WERI-Rb-1 (cell line): ENCODE data around the gene ADARB1.

Experiments
- DNase-seq: peaks from one replicate; pipeline ENCODE4 v3.0.0-alpha.2; 2020
- H3K27ac ChIP-seq: fragments of 250-450 bp; sonication (Bioruptor Pico); 2 replicates; pipeline ENCODE4 v1.5.1; 2020; ENCODE audit warnings: mild to moderate bottlenecking, moderate library complexity
- H3K27me3 ChIP-seq: fragments of 250-450 bp; sonication (Bioruptor Pico); 2 replicates; pipeline ENCODE4 v1.5.1; 2021; ENCODE audit warnings: mild to moderate bottlenecking, low read depth, moderate library complexity; ENCODE audit not compliant: insufficient read depth, severe bottlenecking
- H3K36me3 ChIP-seq: fragments of 250-450 bp; sonication (Bioruptor Pico); 2 replicates; pipeline ENCODE4 v1.5.1; 2020; ENCODE audit warnings: mild to moderate bottlenecking, moderate library complexity
- H3K4me3 ChIP-seq: 2 replicates; pipeline ENCODE4 v1.5.1; 2011; ENCODE audit warnings: low read depth, mild to moderate bottlenecking, control low read depth, low read length
- H3K9me3 ChIP-seq: fragments of 250-450 bp; sonication (Bioruptor Pico); 2 replicates; pipeline ENCODE4 v1.5.1; 2021; ENCODE audit warnings: mild to moderate bottlenecking, moderate library complexity; ENCODE audit not compliant: severe bottlenecking
- TF ChIP-seq, protein P1 (sequence below): IDR thresholded peaks from 2 replicates; pipeline ENCODE4 v1.5.1; 2011; ENCODE audit warnings: low read depth, mild to moderate bottlenecking, control low read depth, inconsistent platforms, low read length

ADARB1 gene

GRCh38 chr21:45207839-45208626, 133.7 kb downstream of the ADARB1 start:
- TF ChIP-seq, protein P1, sequence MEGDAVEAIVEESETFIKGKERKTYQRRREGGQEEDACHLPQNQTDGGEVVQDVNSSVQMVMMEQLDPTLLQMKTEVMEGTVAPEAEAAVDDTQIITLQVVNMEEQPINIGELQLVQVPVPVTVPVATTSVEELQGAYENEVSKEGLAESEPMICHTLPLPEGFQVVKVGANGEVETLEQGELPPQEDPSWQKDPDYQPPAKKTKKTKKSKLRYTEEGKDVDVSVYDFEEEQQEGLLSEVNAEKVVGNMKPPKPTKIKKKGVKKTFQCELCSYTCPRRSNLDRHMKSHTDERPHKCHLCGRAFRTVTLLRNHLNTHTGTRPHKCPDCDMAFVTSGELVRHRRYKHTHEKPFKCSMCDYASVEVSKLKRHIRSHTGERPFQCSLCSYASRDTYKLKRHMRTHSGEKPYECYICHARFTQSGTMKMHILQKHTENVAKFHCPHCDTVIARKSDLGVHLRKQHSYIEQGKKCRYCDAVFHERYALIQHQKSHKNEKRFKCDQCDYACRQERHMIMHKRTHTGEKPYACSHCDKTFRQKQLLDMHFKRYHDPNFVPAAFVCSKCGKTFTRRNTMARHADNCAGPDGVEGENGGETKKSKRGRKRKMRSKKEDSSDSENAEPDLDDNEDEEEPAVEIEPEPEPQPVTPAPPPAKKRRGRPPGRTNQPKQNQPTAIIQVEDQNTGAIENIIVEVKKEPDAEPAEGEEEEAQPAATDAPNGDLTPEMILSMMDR: no peak
- no peak overlapping the region for H3K4me3 ChIP-seq
- H3K36me3 ChIP-seq: peaks cover 47% of the 10 kb centered on the region
- no peaks in the 10 kb centered on the region for H3K27me3 ChIP-seq
- peaks cover 4% of the 10 kb centered on the region for H3K9me3 ChIP-seq
- no peak for DNase-seq
- H3K27ac ChIP-seq: no peak overlapping the region

GRCh38 chr21:45208627-45208951, 134.2 kb downstream of the ADARB1 start:
- Histone ChIP-seq H3K27ac (no peak overlapping the region), H3K36me3 (peaks cover 45% of the 10 kb centered on the region), H3K9me3 (peaks cover 4% of the 10 kb centered on the region), H3K4me3 (no peak overlapping the region), H3K27me3 (no peaks in the 10 kb centered on the region)
- DNase-seq: no peak
- TF ChIP-seq, protein P1: no peak

- peaks cover 41% of the 10 kb centered on the region for H3K36me3 ChIP-seq
- no peaks in the 10 kb centered on the region for H3K27me3 ChIP-seq
- no peak overlapping the region for H3K4me3 ChIP-seq
- no peak for DNase-seq
- H3K27ac ChIP-seq: no peak overlapping the region
- TF ChIP-seq, protein P1: no peak
- H3K9me3 ChIP-seq: peaks cover 4% of the 10 kb centered on the region
Measured at GRCh38 chr21:45209046-45209445, 134.7 kb downstream of the ADARB1 start.

DNA sequence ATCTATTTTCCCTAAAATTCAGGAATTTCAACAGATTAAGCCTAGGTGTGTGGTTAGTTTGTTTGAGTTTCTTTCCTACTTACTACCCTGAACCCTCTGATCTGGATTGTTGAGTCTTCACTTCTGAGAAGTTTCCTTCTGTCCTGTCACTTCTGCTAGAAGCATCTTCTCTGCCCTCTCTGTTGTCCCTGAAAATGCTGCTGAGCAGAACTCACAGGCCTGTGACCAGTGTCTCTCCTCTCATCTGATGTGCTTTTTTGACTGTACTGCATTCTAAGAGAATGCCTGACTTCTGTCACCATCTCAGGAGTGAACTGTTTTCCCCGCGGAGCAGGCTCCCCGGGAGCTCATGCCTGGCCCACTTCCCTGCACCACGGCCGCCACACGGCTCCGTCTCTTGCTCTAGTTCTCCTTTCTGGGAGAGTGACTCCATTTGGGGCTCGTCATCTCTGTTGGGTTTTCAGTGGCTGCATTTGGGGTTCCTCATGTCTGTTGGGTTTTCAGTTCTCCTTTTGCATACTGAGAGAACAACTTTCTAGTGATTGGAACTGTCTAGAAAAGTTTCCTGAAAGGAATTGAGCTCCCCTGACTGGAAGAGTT, 135.4 kb downstream of the ADARB1 start:
- Histone ChIP-seq H3K4me3 (no peak overlapping the region), H3K36me3 (peaks cover 33% of the 10 kb centered on the region), H3K27ac (no peak overlapping the region), H3K9me3 (peaks cover 10% of the 10 kb centered on the region), H3K27me3 (no peaks in the 10 kb centered on the region)
- TF ChIP-seq, protein P1: no peak
- DNase-seq: no peak

DNA sequence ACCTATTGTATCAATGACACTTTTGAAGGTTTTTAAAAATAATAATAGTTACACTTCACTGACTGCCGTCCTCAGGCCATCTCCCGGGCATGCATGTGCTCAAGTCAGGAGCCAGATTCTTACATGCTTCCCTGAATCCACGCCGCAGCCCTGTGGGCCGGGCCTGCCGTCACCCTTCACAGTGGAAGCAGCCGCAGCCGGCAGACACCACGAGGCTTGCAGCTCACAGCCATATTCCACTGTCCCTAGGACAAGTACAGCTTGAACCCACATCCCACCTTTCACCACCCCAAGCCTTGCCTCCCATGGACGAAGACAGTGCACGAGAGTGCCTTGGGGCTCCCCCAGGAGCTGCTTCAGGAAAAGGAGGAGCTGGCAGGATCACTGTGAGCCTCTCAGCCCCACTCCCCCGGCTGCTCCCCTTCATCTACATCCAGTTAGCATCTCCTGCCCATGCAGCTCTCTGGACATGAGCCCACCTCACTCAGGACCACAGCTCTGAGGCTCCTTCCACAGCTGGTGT, 136.1 kb downstream of the ADARB1 start:
- Histone ChIP-seq H3K36me3 (peaks cover 29% of the 10 kb centered on the region), H3K4me3 (no peak overlapping the region), H3K27me3 (no peaks in the 10 kb centered on the region), H3K27ac (peak overlapping the region; percentile 57), H3K9me3 (peaks cover 10% of the 10 kb centered on the region)
- no peak for DNase-seq
- TF ChIP-seq, protein P1: no peak
